ENCODE data around the gene WDR90.

GRCh38 chr16:674968-675883 lies 26.1 kb downstream of the WDR90 start, which contains the start of gene RHBDL1:
- TF ChIP-seq CTCF (IDR thresholded peaks at IDR 0.05), result no peak
- no peak for TF ChIP-seq POLR2A (IDR thresholded peaks at IDR 0.05)
- no peak for TF ChIP-seq POLR2AphosphoS5 (IDR thresholded peaks at IDR 0.05)

All from stomach (tissue), 4 donors.